Prostate gland (tissue), 2 donors: ENCODE data around the gene AHNAK. TPM values are rescaled to one million over a fixed set of nuclear protein-coding genes. Genes with fewer than 3 reads are reported as not detected.

Experiments used
- DNase-seq: peaks from one replicate; pipeline ENCODE4 v3.0.0-alpha.2; 2019; ENCODE audit warnings: low spot score
- H3K27ac ChIP-seq, 2 donors: fragments of 200-600 bp; sonication (generic); 2 replicates each; pipeline ENCODE4 v1.5.1; 2017 to 2019
- H3K27me3 ChIP-seq: fragments of 200-600 bp; sonication (generic); replicated peaks from 2 replicates; pipeline ENCODE4 v1.5.1; 2019; ENCODE audit not compliant: insufficient read depth
- H3K36me3 ChIP-seq, 2 donors: fragments of 200-600 bp; sonication (generic); 1 replicate in 1 of 2; 2 replicates in 1 of 2; pipeline versions ENCODE4 v1.5.1 to v1.8.1; 2017 to 2019
- H3K4me1 ChIP-seq: fragments of 200-600 bp; sonication (generic); replicated peaks from 2 replicates; pipeline ENCODE4 v1.5.1; 2019
- H3K4me3 ChIP-seq, 2 donors: fragments of 200-600 bp; sonication (generic); 2 replicates each; pipeline ENCODE4 v1.5.1; 2017 to 2019
- H3K9me3 ChIP-seq: fragments of 200-600 bp; sonication (generic); 2 replicates; pipeline ENCODE4 v1.5.1; 2017
- CTCF ChIP-seq, 4 experiments: fragments of 200-600 bp in 2 of 4; fragments of 450-650 bp in 2 of 4; sonication (generic) in 2 of 4; IDR thresholded peaks; 1 replicate in 3 of 4; 2 replicates in 1 of 4; pipeline ENCODE4 v1.5.1; 2016 to 2019; ENCODE audit warnings: antibody characterized with exemption in 4 of 4, mild to moderate bottlenecking in 2 of 4, moderate library complexity in 2 of 4
- POLR2A ChIP-seq: fragments of 450-650 bp; IDR thresholded peaks from one replicate; pipeline ENCODE4 v1.6.1; 2016; ENCODE audit warnings: antibody characterized with exemption, mild to moderate bottlenecking
- POLR2AphosphoS5 ChIP-seq: sonication (generic); formaldehyde crosslinking; IDR thresholded peaks from one replicate; pipeline ENCODE4 v1.6.1; 2017; ENCODE audit warnings: antibody characterized with exemption
- WGBS: methylation state at CpG from one replicate; pipeline ENCODE4 v1.1.5; 2018; 5-methylcytosine and 5-hydroxymethylcytosine counted together
- intact Hi-C: fragments of 100-400 bp; cut with DNase I; formaldehyde crosslinking; loops from one replicate; pipeline ENCODE4 v1.14.2; 2022
- total RNA-seq, 2 donors: library from RNA; depleted of rRNA; stranded (reverse); fragments of >200 nt; gene quantifications; one replicate each; pipeline ENCODE4 v1.1.0, GENCODE V29; 2016

The AHNAK gene
- total RNA-seq, 2 donors from 2014 or later: 367 to 434 TPM

- no peak for DNase-seq
- no peaks in the 10 kb centered on the region for H3K27me3 ChIP-seq
- H3K27ac ChIP-seq: peak overlapping the region in 1 of 2 donors; percentile 61
- H3K4me1 ChIP-seq: no peaks in the 10 kb centered on the region
- intact Hi-C loops: loop anchor here (5.0 kb wide), 1 partner anchor 141 kb away; no protein-coding TSS in a partner anchor
- TF ChIP-seq CTCF (IDR thresholded peaks at IDR 0.05): no peak
- TF ChIP-seq POLR2A: no peak
- no peak for TF ChIP-seq POLR2AphosphoS5
- H3K4me3 ChIP-seq: no peak overlapping the region
- 98% methylated on average over 3 of the region's 3 CpGs for WGBS
- H3K36me3 ChIP-seq: no peaks in the 10 kb centered on the region
- no peaks in the 10 kb centered on the region for H3K9me3 ChIP-seq
These were observed 125.7 kb downstream of the AHNAK start for GRCh38 chr11:62420882-62421281.

- Histone ChIP-seq H3K36me3 (no peaks in the 10 kb centered on the region), H3K4me1 (no peaks in the 10 kb centered on the region), H3K9me3 (no peaks in the 10 kb centered on the region), H3K4me3 (no peak overlapping the region), H3K27me3 (no peaks in the 10 kb centered on the region), H3K27ac (peak overlapping the region; percentile 32 to 61)
- no peak for DNase-seq
- 22% methylated on average over 1 of the region's 1 CpG for WGBS
- intact Hi-C loops: loop anchor here (5.0 kb wide), 1 partner anchor 142 kb away; no protein-coding TSS in a partner anchor
- TF ChIP-seq CTCF (IDR thresholded peaks at IDR 0.05): no peak
- TF ChIP-seq POLR2A: no peak
- TF ChIP-seq POLR2AphosphoS5: no peak
These were observed 126.7 kb downstream of the AHNAK start for GRCh38 chr11:62419943-62420342.

- no peak for TF ChIP-seq POLR2A
- no peak for TF ChIP-seq POLR2AphosphoS5
- TF ChIP-seq CTCF (IDR thresholded peaks at IDR 0.05): no peak
- intact Hi-C loops: no loop called here
- no peak for DNase-seq
- WGBS: 45% methylated on average over 5 of the region's 5 CpGs
- Histone ChIP-seq H3K27ac (peak overlapping the region; percentile 32 to 61), H3K9me3 (no peaks in the 10 kb centered on the region), H3K4me3 (no peak overlapping the region), H3K36me3 (no peaks in the 10 kb centered on the region), H3K4me1 (no peaks in the 10 kb centered on the region), H3K27me3 (no peaks in the 10 kb centered on the region)
These were observed 127.2 kb downstream of the AHNAK start for GRCh38 chr11:62419314-62419929.

- H3K4me1 ChIP-seq: no peaks in the 10 kb centered on the region
- WGBS: 75% methylated on average over 4 of the region's 4 CpGs
- H3K36me3 ChIP-seq: no peaks in the 10 kb centered on the region
- no peak for DNase-seq
- H3K9me3 ChIP-seq: no peaks in the 10 kb centered on the region
- no peak within 1 kb of the TSS for H3K4me3 ChIP-seq
- TF ChIP-seq POLR2A: no peak
- no peak for TF ChIP-seq POLR2AphosphoS5
- peak within 1 kb of the TSS; percentile 32 to 61 for H3K27ac ChIP-seq
- no peaks in the 10 kb centered on the region for H3K27me3 ChIP-seq
- intact Hi-C loops: no loop called here
These were observed 127.9 kb downstream of the AHNAK start, which contains the start of gene SCGB1A1 for GRCh38 chr11:62418733-62419132. TSS of gene SCGB1A1 (plus strand) at chr11:62419033. CDS start at chr11:62419096, 63 bp downstream.

- H3K9me3 ChIP-seq: no peaks in the 10 kb centered on the region
- TF ChIP-seq POLR2AphosphoS5 (peak; percentile 9), CTCF (IDR thresholded peaks at IDR 0.05) (no peak)
- whole genome bisulfite sequencing: 71% methylated on average over 5 of the region's 5 CpGs
- DNase-seq: no peak
- no peak overlapping the region for H3K27ac ChIP-seq
- no peak overlapping the region for H3K4me3 ChIP-seq
- H3K27me3 ChIP-seq: no peaks in the 10 kb centered on the region
- intact Hi-C loops: no loop called here
- no peaks in the 10 kb centered on the region for H3K36me3 ChIP-seq
- H3K4me1 ChIP-seq: no peaks in the 10 kb centered on the region
These were observed 128.5 kb downstream of the AHNAK start for GRCh38 chr11:62418136-62418535.
